Common myeloid progenitor, CD34-positive (primary cell): ENCODE measurements around the gene UBR2.
"Not testable (repeated sequence)": the region's sequence is repeated elsewhere in the genome, so short reads cannot be mapped to it uniquely, and the experiment has no call there.

Source experiments
- CTCF ChIA-PET: fragments of 350-600 bp; sonication (Branson Sonifier 250); formaldehyde crosslinking; loops from one replicate; lab custom pipeline; 2021; ENCODE audit warnings: antibody characterized with exemption; lab: Charles Lee
- POLR2A ChIA-PET: fragments of 350-600 bp; sonication (Branson Sonifier 250); formaldehyde crosslinking; loops from one replicate; lab custom pipeline; 2021; ENCODE audit warnings: antibody characterized with exemption; lab: Charles Lee
- DNase-seq, 3 donors: peaks; one replicate each; pipeline versions ENCODE4 v3.0.0 to v3.0.0-alpha.2; 2013
- H3K27ac ChIP-seq, 2 experiments: 1 replicate in 1 of 2; 2 replicates in 1 of 2; pipeline ENCODE4 v1.7.0; 2013; ENCODE audit warnings: inconsistent platforms in 2 of 2, low read length in 2 of 2, mild to moderate bottlenecking in 2 of 2, low read depth in 1 of 2, moderate library complexity in 1 of 2; ENCODE audit not compliant: severe bottlenecking in 2 of 2, insufficient read depth in 1 of 2, poor library complexity in 1 of 2
- H3K27me3 ChIP-seq, 5 experiments: replicated peaks in 2 of 5; 1 replicate in 3 of 5; 2 replicates in 2 of 5; pipeline versions ENCODE4 v1.6.1 to v1.7.0; 2013; ENCODE audit warnings: low read length in 4 of 5, mild to moderate bottlenecking in 2 of 5, moderate library complexity in 2 of 5, inconsistent platforms in 1 of 5; ENCODE audit not compliant: insufficient read depth in 5 of 5, control insufficient read depth in 4 of 5
- H3K36me3 ChIP-seq, 4 experiments: 1 replicate in 2 of 4; 2 replicates in 2 of 4; pipeline versions ENCODE4 v1.6.1 to v1.7.0; 2013; ENCODE audit warnings: low read length in 3 of 4, control low read depth in 1 of 4, mild to moderate bottlenecking in 1 of 4; ENCODE audit not compliant: control insufficient read depth in 4 of 4, insufficient read depth in 4 of 4
- H3K4me1 ChIP-seq, 4 experiments: 1 replicate in 3 of 4; 2 replicates in 1 of 4; pipeline versions ENCODE4 v1.6.1 to v1.7.1; 2013; ENCODE audit warnings: low read length in 3 of 4, mild to moderate bottlenecking in 3 of 4, control low read depth in 1 of 4, inconsistent platforms in 1 of 4, moderate library complexity in 1 of 4; ENCODE audit not compliant: control insufficient read depth in 4 of 4, insufficient read depth in 4 of 4; ENCODE audit errors: control extremely low read depth in 1 of 4
- H3K4me3 ChIP-seq, 7 experiments: 1 replicate in 4 of 7; 2 replicates in 3 of 7; pipeline versions ENCODE4 v1.5.1 to v1.7.0; 2013; ENCODE audit warnings: mild to moderate bottlenecking in 7 of 7, low read length in 6 of 7, moderate library complexity in 6 of 7, inconsistent platforms in 2 of 7, low read depth in 2 of 7, control low read depth in 1 of 7; ENCODE audit not compliant: insufficient read depth in 4 of 7, control insufficient read depth in 1 of 7; ENCODE audit errors: extremely low read depth in 1 of 7
- H3K9me3 ChIP-seq, 5 experiments: 1 replicate in 4 of 5; 2 replicates in 1 of 5; pipeline versions ENCODE4 v1.6.1 to v1.7.1; 2013; ENCODE audit warnings: low read length in 4 of 5, mild to moderate bottlenecking in 2 of 5, inconsistent platforms in 1 of 5, low read depth in 1 of 5, moderate library complexity in 1 of 5; ENCODE audit not compliant: control insufficient read depth in 4 of 5, insufficient read depth in 2 of 5; ENCODE audit errors: control extremely low read depth in 1 of 5
- WGBS: methylation state at CpG from one replicate; pipeline ENCODE4 v1.1.5; 2013; ENCODE audit not compliant: insufficient coverage; 5-methylcytosine and 5-hydroxymethylcytosine counted together

The UBR2 gene

GRCh38 chr6:42552380-42552779, 11.4 kb upstream of the UBR2 start:
- Histone ChIP-seq H3K9me3 (peaks cover 0 to 3% (median 0%) of the 10 kb centered on the region in 5 experiments), H3K36me3 (no peaks in the 10 kb centered on the region), H3K27me3 (peaks cover 0 to 7% (median 2%) of the 10 kb centered on the region in 5 experiments), H3K4me3 (no peak overlapping the region), H3K4me1 (peaks cover 0 to 11% (median 8%) of the 10 kb centered on the region in 4 experiments), H3K27ac (no peak overlapping the region)
- CTCF ChIA-PET, result interaction anchor here (0.6 to 1.4 kb wide), 3 partner anchors 35 to 287 kb away, joined by 3 to 4 read pairs (median 4); no protein-coding TSS in a partner anchor
- POLR2A ChIA-PET, result interaction anchor here (0.9 kb wide), 1 partner anchor 19 kb away, joined by 3 read pairs; no protein-coding TSS in a partner anchor
- WGBS, result 100% methylated on average over 4 of the region's 5 CpGs
- no peak for DNase-seq

GRCh38 chr6:42555477-42556457, 8.1 kb upstream of the UBR2 start:
- H3K9me3 ChIP-seq, result peaks cover 0 to 3% (median 0%) of the 10 kb centered on the region in 5 experiments
- 100% methylated on average over 4 of the region's 4 CpGs for WGBS
- POLR2A ChIA-PET, result no interaction called here
- H3K4me1 ChIP-seq, result peaks cover 0 to 4% (median 2%) of the 10 kb centered on the region in 4 experiments
- H3K4me3 ChIP-seq, result no peak overlapping the region
- CTCF ChIA-PET, result interaction anchor here (1.3 to 1.8 kb wide), 2 partner anchors 10 to 32 kb away, joined by 3 to 5 read pairs; no protein-coding TSS in a partner anchor
- H3K27ac ChIP-seq, result no peak overlapping the region
- DNase-seq, result peak; percentile 38 to 72 (median 66)
- H3K27me3 ChIP-seq, result peaks cover 0 to 7% (median 2%) of the 10 kb centered on the region in 5 experiments
- no peaks in the 10 kb centered on the region for H3K36me3 ChIP-seq

GRCh38 chr6:42556462-42556861, 7.4 kb upstream of the UBR2 start:
- Histone ChIP-seq H3K36me3 (no peaks in the 10 kb centered on the region), H3K4me1 (peaks cover 0 to 4% (median 2%) of the 10 kb centered on the region in 4 experiments), H3K4me3 (no peak overlapping the region), H3K27ac (no peak overlapping the region), H3K9me3 (peaks cover 0 to 3% (median 0%) of the 10 kb centered on the region in 5 experiments), H3K27me3 (peaks cover 0 to 7% (median 2%) of the 10 kb centered on the region in 5 experiments)
- DNase-seq, result no peak
- POLR2A ChIA-PET, result no interaction called here
- CTCF ChIA-PET, result interaction anchor here (1.8 kb wide), 1 partner anchor 11 kb away, joined by 3 read pairs; no protein-coding TSS in a partner anchor
- 95% methylated on average over 3 of the region's 4 CpGs for WGBS

GRCh38 chr6:42559276-42559675, 4.6 kb upstream of the UBR2 start:
- POLR2A ChIA-PET, DNase-seq: not testable (repeated sequence)
- CTCF ChIA-PET, result interaction anchor here (7.7 kb wide), 1 partner anchor 10 kb away, joined by 35 read pairs; no protein-coding TSS in a partner anchor

GRCh38 chr6:42561986-42562385, 1.8 kb upstream of the UBR2 start:
- Histone ChIP-seq H3K4me1 (peaks cover 6 to 21% (median 14%) of the 10 kb centered on the region in 4 experiments), H3K4me3 (no peak overlapping the region), H3K27me3 (no peaks in the 10 kb centered on the region), H3K9me3 (no peaks in the 10 kb centered on the region), H3K27ac (no peak overlapping the region), H3K36me3 (no peaks in the 10 kb centered on the region)
- DNase-seq, result no peak
- 100% methylated on average over 1 of the region's 3 CpGs for WGBS
- POLR2A ChIA-PET, result no interaction called here
- CTCF ChIA-PET, result interaction anchor here (7.7 kb wide), 1 partner anchor 13 kb away, joined by 35 read pairs; no protein-coding TSS in a partner anchor

More at GRCh38 chr6:42559276-42559675, 4.6 kb upstream of the UBR2 start:
- not testable (repeated sequence) for H3K9me3 ChIP-seq, H3K4me1 ChIP-seq, H3K27me3 ChIP-seq, H3K27ac ChIP-seq, H3K4me3 ChIP-seq, H3K36me3 ChIP-seq
- WGBS, result 94% methylated on average over 5 of the region's 6 CpGs

- 86% methylated on average over 5 of the region's 6 CpGs for WGBS
- no peak for DNase-seq
- H3K27ac ChIP-seq, result no peak overlapping the region
- no peaks in the 10 kb centered on the region for H3K27me3 ChIP-seq
- H3K9me3 ChIP-seq, result no peaks in the 10 kb centered on the region
- H3K36me3 ChIP-seq, result no peaks in the 10 kb centered on the region
- ChIA-PET POLR2A (interaction anchor here (0.6 to 1.9 kb wide), 2 partner anchors 9 to 15 kb away, joined by 3 to 7 read pairs; no protein-coding TSS in a partner anchor), CTCF (interaction anchor here (1.6 to 7.7 kb wide), 2 partner anchors 9 to 14 kb away, joined by 8 to 35 read pairs; no protein-coding TSS in a partner anchor)
- peak overlapping the region in 1 of 7 experiments; percentile 99 for H3K4me3 ChIP-seq
- peaks cover 6 to 21% (median 14%) of the 10 kb centered on the region in 4 experiments for H3K4me1 ChIP-seq
These were observed 932 bp upstream of the UBR2 start for GRCh38 chr6:42562788-42563405.
